ENCODE data around the gene RTN4RL2.

The RTN4RL2 gene

DNA sequence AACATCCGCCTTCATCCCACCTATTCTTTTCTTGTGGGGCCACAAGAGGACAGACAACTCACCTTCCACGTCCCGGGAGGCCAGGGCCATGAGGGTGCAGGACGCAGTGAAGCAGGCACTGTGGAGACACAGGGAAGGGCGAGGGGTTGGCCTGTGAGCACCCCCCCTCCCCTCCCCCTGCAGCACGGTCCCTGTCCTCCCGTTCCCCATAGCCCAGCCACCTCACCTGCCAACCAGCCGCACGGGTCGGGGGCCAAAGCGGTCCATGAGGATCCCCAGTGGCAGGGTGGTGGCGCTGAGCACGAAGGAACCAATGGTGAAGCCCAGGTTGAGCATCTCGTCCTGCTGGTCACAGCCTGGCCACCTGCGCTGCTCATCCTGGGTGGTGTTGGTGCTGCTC is 40.6 kb downstream of the RTN4RL2 start:
- no peak for DNase-seq

DNA sequence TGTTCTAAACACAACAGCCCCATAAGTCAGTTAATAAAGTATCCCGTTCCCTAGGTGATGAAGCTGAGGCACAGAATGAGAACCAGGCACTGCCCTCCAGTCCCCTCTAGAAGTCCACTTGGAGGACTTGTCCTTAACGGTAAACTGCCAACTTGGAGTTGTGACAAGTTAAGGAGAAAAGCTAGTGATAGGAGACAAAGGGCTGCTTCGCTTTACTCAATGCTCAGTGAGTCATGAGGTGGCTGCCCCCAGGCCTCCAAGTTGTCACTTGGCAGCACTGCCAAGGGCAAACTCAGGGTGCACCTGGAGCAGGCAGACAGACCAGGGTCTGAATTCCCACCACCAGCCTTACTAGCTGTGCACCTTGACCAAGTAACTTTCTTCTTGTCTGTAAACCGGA is 41.6 kb downstream of the RTN4RL2 start:
- peak in 1 of 14 donors; percentile 32 for DNase-seq

DNA sequence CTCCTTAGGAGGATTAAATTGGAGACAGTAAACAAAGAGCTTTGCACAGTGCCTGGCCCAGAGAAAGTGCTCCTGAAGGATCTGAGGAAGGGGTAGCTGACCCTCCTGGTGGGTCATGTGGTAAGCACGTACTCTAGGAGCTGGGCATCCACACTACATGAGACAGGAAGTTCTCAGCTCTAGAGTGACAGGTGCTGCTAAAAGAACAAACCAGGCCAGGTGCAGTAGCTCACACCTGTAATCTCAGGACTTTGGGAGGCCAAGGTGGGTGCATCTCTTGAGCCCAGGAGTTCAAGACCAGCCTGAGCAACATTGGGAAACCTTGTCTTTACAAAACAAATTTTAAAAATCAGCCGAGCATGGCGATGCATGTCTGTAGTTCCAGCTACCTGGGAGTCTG is 42.0 kb downstream of the RTN4RL2 start:
- no peak for DNase-seq

DNA sequence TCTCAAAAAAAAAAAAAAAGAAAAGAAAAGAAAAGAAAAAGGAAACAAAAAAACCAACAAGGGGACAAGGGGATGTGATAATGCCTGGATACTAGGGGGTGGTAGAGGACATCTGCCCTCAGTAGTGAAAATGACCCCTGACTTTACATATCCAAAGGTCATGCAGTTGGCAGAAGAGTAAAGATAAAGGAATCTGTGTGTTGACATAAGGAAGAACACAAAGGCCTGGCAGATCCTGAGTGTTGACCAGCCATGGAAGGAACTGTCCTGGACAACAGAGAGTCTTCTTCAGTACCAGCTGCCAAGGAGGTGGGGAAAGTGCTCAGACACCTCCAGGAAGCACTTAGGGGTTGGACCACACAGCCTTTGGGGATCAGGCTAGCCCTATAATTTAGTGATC is 42.5 kb downstream of the RTN4RL2 start:
- no peak for DNase-seq

DNA sequence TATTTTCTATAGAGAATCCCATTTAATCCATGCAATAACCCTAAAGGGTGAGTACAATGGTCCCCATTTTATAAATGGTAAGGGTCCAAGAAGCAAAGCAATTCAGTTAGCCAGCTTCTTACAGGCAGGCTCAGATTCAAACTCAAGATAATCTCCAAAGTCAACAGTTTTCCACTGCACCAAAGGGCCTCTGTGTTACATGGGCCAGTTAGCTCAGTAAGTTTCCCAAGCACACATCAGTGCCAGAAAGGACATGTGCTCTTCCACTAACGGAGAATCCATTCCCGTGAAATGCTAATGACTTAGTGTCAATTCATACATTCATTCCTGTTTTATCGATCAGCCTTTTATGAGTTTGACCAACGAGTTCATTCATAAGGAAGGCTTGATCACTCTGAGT is 44.2 kb downstream of the RTN4RL2 start:
- no peak for DNase-seq

DNA sequence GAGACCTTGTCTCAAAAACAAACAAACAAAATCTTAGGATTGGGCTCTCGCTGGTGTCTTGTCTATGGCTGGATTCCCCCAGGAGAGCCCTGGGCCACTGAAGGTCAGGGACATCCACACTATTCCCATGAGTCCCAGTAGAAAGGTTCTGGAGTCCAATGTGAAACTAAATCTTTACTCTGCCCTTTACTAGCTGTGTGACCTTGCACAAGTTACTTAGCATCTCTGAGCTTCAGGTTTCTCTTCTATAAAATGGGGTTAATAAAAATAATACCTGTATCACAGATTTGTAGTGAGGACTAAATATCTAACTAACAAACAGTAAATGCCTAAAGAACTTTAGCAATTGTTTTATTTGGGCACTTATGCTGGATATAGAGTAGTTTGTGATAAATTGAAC is 46.2 kb downstream of the RTN4RL2 start:
- DNase-seq: no peak

DNA sequence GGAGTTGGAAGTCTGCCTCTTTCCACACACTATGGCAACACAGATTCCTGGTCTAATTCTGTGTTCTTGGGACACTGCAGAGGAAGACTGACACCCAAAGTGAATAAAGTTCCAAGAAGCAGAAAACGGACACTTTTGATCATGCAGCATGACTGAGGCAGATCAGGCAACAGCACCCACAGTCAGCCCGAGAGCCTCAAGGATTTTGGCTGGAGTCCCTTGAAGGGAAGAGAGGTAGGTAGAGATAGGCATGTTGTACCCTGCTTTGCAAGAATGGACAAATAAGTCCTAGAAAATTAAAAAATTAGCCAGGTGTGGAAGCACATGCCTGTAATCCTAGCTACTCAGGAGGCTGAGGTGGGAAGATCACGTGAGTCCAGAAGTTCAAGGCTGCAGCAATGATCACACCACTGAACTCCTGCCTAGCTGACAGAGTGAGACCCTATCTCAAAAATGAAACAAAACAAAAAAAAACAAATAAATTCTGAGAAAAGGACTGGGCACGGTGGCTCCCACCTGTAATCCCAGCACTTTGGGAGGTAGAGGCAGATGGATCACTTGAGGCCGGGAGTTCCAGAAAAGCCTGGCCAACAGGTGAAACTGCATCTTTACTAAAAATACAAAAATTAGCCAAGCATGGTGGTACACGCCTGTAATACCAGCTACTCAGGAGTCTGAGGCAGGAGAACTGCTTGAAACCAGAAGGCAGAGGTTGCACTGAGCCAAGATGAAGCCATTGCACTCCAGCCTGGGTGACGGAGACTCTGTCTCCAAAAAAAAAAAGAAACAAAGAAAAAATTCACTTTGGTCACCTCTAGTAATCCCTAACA is 48.2 kb downstream of the RTN4RL2 start:
- DNase-seq: no peak

DNA sequence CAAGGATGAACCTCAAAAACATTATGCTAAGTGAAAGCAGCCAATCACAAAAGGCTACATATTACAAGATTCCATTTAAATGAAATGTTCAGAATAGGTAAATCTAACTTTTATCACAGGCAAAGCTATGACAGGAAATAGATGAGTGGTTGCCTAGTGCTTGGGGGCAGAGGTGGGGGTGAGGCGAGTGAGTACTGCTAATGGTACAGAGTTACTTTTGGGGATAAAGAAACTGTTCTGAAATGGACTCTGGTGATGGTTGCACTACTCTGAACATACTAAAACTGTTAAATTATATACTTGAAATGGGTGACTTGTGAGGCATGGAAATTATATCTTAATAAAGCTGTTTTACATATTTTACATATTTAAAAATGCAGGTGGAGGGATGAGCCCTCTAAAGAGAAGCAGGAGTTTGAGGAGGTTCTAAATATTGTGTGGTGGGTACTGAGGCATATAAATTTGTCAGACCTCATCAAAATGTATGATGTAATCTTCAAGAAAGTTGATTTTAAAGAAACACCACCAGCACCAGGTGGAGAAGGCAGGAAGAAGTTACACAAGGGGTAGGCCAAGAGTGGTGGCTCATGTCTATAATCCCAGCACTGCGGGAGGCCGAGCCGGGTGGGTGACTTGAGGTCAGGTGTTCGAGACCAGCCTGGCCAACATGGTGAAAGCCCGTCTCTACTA is 51.6 kb downstream of the RTN4RL2 start:
- DNase-seq: no peak

DNA sequence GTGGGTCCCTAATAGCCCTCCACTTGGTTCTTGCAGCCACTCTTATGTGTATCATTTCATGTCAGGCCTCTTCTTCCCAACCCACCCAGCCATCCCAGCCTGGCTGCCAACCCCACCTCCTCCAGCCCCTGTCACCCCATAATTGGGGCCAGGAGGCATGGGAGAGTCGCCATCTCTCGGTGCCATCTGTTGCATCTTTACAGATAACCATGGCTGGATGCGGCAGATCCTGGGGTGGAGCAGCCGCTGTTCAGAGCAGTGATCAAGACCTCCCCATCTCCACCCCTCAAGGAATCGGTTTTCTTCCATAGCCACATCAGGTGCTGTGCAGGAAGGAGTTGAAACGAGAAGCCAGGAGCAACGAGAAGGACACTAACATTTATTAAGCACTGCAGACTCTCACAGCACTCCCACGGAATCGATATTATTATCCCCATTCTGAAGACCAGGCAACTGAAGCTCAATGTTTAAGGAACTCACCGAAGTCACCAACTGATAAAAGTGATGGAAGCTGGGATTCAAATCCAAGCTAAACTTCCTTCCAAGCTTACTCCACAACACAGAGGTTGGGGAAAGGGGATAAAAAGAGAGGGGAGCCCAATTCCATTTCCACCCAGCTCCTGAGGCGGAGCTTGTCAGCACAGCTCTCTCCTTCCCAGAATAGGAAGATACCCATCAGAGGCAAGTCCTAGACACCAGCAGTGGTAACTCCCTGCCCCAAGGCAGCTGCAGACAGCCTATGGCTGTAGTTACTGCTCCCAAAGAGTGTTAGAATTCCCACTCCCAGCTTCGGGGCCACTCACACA is 52.5 kb downstream of the RTN4RL2 start:
- DNase-seq: no peak

DNA sequence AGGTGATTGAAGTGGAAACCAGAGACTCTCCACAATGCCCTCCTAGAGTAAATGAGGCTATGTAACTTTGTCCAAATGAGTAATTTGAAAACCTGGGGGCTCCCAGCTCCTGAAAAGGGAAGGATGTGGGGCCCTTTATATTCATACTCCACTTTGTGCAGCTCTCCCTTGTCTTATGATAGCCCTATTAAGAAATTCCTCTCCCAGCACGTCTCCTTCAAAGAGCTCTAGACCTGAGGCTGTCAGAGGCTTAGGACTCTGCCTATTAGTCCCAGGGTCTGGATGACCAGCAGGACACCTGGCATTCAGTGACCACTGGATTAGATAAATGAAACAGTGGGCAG is 53.1 kb downstream of the RTN4RL2 start:
- DNase-seq: no peak

DNA sequence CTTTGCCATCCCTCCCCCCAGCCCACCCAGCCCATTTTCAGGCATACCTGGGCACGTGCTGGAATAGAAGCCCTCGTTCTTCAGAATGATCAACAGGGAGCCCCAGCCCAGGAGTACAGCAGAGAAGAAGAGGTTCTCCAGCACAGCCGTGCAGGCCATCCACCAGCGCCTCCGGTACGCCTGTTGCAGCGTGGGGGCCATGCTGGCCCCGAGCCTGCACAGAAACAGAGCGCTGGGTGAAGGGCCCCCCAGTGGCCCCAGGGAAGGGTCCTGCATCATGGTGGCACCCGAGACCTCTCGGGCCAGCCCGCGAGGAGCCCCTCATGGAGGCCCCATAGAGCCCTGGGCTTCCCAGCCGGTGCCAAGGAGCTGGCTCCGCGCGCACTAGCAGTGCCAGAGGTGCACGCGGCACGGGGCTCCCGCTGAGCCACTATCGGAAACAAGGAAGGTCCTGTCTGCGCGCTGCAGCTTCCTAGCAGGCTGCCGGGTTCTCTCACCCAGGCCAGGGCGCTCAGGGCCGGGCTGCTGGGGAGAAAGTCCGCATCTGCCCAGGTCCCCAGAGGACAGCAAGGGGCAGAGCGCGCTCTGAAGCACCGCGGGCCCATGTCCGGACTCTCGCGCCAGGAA is 53.7 kb downstream of the RTN4RL2 start:
- DNase-seq: peak in 2 of 14 donors; percentile 17 to 24

DNA sequence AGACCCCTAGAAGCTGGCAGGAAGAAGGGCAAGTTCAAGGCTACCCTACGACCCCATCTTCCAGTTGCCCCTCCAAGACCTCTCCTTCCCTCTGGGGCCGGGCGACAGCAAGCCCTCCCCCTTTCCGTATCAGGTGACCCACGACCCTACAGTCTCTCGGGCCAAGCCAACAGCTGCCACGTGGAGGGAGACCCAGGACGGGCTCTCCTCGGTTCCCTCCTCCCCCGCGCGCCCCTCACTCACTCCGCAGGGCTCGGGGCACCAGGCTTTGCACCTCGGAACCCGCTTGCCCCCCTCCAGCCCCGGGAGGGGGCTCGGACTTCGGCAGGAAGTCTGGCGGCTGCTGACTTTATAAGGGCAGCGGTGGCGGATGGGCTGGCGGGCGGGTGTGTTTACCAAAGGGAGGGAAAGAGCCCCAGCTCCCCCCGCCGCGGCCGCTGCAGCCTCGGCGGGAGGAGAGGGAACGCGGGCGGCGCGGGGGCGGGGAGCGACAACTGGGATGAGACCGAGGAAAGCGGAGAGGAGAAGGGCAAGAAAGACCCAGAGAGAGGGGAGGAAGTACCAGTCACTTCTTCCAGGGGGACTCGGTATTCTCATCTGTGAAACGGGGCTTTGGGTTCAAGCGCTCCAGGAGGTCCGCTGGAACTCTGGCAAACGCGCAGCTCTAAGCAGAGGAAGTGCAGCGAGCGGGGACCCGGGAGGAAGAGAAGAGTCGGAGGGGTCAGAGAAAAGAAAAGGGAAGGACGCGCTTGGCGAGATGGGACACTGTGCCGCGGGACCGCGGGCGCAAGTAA is 54.4 kb downstream of the RTN4RL2 start:
- peak in 3 of 14 donors; percentile 13 to 26 (median 15) for DNase-seq

DNA sequence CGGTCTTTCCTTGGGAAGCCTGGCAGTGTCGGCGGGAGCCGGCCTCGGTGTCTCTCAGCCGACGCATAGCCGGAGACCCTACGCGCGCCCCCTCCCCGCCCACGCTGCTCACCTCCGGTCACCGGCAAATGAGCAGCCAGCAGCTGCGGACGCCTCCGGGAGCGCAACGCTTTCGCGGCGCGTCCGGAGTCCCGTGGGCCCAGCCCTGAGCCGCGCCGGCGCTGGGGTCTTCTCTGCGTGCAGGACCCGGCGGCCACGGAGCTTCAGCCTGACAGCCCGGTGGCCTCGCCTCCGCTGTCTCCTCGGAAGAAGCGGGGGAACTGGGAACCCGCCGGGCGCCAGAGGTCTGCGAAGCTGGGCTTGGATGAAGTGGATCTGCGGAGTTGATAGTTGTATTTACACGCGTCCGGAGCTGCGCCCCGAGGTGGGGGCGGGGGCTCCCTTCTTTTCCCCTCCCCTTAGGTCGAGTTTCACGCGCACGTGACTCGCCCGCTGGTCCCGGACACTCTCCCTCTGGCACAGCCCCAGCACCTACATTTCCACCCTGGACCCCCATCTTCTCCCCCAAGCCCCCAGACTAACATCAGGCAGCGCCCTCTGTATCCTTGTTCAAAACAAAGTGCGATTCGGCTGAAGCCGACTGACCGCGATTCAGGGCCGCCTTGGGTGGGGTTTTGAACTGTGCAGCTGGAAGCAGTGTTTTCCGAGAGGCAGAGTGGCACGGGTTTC is 55.2 kb downstream of the RTN4RL2 start, which contains the start of gene SLC43A1:
TSS of gene SLC43A1 (minus strand) at position 371 of the 729 bp plus-strand sequence. CDS start 1,591 bp downstream, outside the sequence.
- DNase-seq: peak in 3 of 14 donors; percentile 6 to 20 (median 9)

DNA sequence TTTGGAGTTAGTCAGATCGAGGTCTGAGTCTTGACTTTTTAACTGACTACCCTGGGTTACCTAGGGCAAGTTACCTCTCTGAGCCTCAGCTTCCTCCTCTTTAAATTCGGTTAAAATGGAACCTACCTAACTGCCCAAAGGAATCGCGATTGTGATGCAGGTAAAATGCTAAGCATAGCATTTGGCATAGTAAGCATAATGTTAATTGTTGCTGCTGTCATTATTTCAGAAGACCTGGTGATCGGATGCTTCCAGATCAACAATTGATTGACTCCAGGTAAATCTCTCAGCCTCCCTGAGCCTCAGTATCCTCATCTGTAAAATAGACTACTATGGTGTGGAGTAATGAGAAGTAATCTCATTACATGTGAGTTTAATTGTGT is 55.7 kb downstream of the RTN4RL2 start:
- DNase-seq: no peak

DNA sequence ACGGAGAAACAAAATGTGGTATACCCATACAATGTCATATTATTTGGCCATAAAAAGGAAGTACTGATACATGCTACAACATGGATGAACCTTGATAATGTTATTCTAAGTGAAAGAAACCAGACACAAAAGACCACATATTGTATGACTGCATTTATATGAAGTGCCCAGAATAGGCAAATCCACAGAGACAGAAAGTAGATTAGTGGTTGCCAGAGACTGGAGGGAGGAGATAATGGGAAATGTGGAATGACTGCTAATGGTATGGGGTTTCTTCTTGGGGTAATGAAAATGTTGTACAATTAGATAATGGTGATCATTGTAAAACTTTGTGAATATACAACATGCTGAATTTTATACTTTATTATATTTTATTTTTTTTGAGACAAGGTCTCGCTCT is 60.8 kb downstream of the RTN4RL2 start:
- DNase-seq: no peak

DNA sequence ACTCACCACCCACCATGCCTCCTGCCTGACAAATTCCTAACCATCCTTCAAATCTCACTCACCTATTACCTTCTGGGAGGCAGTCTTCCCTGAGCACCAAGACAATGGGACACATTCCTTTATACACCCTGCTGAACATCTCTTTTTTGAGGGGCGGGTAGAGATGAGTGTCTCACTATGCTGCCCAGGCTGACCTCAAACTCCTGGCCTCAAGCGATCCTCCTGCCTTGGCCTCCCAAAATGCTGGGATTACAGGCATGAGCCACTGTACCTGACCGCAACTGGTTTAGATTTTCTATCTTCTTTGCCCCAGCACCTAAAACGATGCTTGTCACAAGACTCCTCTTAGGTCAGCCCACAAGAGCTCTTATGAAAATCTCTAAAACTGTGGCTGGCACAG is 63.1 kb downstream of the RTN4RL2 start:
- no peak for DNase-seq

Data from C1 segment of cervical spinal cord (tissue), 14 donors.